Measurements from ENCODE around the gene NCEH1.

NCEH1 gene

GRCh38 chr3:172749230-172749965, 38.5 kb upstream of the NCEH1 start:
- H3K27me3 ChIP-seq (ENCODE audit: insufficient read depth, low read length, poor library complexity) = no peaks in the 10 kb centered on the region
- no peak overlapping the region for H3K9ac ChIP-seq (ENCODE audit: low read depth, low read length)
- H2AFZ ChIP-seq (ENCODE audit: low read depth, low read length) = no peak overlapping the region; the same call in 1 of the 2 replicates
- no peak overlapping the region for H3K4me2 ChIP-seq (ENCODE audit: insufficient read depth, low read length)
- peaks cover 17% of the 10 kb centered on the region; the same call in 1 of the 2 replicates for H3K36me3 ChIP-seq (ENCODE audit: insufficient read depth, low read length)
- TF ChIP-seq, protein P1, sequence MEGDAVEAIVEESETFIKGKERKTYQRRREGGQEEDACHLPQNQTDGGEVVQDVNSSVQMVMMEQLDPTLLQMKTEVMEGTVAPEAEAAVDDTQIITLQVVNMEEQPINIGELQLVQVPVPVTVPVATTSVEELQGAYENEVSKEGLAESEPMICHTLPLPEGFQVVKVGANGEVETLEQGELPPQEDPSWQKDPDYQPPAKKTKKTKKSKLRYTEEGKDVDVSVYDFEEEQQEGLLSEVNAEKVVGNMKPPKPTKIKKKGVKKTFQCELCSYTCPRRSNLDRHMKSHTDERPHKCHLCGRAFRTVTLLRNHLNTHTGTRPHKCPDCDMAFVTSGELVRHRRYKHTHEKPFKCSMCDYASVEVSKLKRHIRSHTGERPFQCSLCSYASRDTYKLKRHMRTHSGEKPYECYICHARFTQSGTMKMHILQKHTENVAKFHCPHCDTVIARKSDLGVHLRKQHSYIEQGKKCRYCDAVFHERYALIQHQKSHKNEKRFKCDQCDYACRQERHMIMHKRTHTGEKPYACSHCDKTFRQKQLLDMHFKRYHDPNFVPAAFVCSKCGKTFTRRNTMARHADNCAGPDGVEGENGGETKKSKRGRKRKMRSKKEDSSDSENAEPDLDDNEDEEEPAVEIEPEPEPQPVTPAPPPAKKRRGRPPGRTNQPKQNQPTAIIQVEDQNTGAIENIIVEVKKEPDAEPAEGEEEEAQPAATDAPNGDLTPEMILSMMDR (IDR thresholded peaks at IDR 0.05; ENCODE audit: borderline replicate concordance, extremely low read depth, low read length, poor library complexity, severe bottlenecking) = no peak
- TF ChIP-seq EZH2 (IDR thresholded peaks at IDR 0.05; ENCODE audit: borderline replicate concordance, low read depth, low read length, severe bottlenecking) = no peak
- H3K27ac ChIP-seq (ENCODE audit: low read length) = no peak overlapping the region
- H3K79me2 ChIP-seq (ENCODE audit: insufficient read depth, low read length) = peaks cover 38% of the 10 kb centered on the region
- H3K9me3 ChIP-seq (ENCODE audit: insufficient read depth, low read length, severe bottlenecking) = no peaks in the 10 kb centered on the region
- H4K20me1 ChIP-seq (ENCODE audit: insufficient read depth, low read length) = peaks cover 5% of the 10 kb centered on the region; the same call in 1 of the 2 replicates
- DNase-seq = no peak
- H3K4me3 ChIP-seq (ENCODE audit: low read depth in 1 of 2, low read length in 2 of 2) = no peak overlapping the region; a peak in 1 of 4 replicates
- ATAC-seq (ENCODE audit: insufficient read depth, low read depth) = no peak
- peaks cover 34% of the 10 kb centered on the region for H3K4me1 ChIP-seq (ENCODE audit: insufficient read depth, low read length)

DNA sequence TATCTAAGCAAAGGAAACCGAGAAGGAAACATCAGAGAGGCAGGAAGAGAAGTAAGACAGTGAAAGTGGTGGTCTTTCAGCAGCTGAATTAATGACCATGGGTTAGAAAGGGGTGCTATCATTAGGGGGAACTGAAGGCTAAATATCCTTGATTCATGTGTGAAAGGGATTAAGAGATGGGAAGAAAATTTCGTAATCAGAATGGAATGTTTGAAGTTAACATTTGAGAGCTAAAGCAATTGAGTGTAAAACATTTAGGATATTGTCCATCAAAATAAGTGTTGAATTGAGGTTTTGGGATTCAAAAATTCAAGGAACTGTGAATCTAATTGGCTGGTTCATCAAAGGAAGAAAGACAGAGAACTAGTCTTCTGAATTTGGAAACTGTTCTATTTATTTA, 35.6 kb upstream of the NCEH1 start:
- no peak overlapping the region for H3K9ac ChIP-seq (ENCODE audit: low read depth, low read length)
- no peaks in the 10 kb centered on the region for H3K27me3 ChIP-seq (ENCODE audit: insufficient read depth, low read length, poor library complexity)
- no peaks in the 10 kb centered on the region for H3K9me3 ChIP-seq (ENCODE audit: insufficient read depth, low read length, severe bottlenecking)
- no peak overlapping the region for H3K4me2 ChIP-seq (ENCODE audit: insufficient read depth, low read length)
- H3K4me1 ChIP-seq (ENCODE audit: insufficient read depth, low read length) = peaks cover 7% of the 10 kb centered on the region
- H3K79me2 ChIP-seq (ENCODE audit: insufficient read depth, low read length) = peaks cover 9% of the 10 kb centered on the region
- DNase-seq (no peak), ATAC-seq (ENCODE audit: insufficient read depth, low read depth) (no peak)
- H3K36me3 ChIP-seq (ENCODE audit: insufficient read depth, low read length) = no peaks in the 10 kb centered on the region
- H3K4me3 ChIP-seq (ENCODE audit: low read depth in 1 of 2, low read length in 2 of 2) = no peak overlapping the region
- TF ChIP-seq EZH2 (IDR thresholded peaks at IDR 0.05; ENCODE audit: borderline replicate concordance, low read depth, low read length, severe bottlenecking) = no peak
- TF ChIP-seq, protein P1 (IDR thresholded peaks at IDR 0.05; ENCODE audit: borderline replicate concordance, extremely low read depth, low read length, poor library complexity, severe bottlenecking) = no peak
- H4K20me1 ChIP-seq (ENCODE audit: insufficient read depth, low read length) = no peaks in the 10 kb centered on the region
- H2AFZ ChIP-seq (ENCODE audit: low read depth, low read length) = no peak overlapping the region
- H3K27ac ChIP-seq (ENCODE audit: low read length) = no peak overlapping the region

DNA sequence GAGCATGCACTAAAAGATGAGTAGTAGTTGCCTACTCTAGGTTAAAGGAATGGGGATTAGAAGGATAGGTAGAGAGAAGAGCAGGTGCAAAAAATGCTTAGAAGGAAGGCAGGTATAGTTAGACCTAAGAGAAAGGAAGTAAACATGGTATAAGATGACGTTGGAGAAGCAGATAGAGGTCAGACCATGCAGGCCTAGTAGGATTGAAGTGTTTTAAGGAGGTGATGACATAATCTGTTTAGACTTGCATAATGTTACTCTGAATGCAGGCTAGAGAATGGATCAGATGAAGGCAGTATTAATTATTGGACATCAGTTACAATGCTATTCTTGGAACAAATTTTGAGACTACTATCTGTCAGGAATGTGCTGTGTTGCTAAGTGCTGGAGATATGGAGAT, 28.6 kb upstream of the NCEH1 start:
- Histone ChIP-seq H3K4me3 (ENCODE audit: low read depth in 1 of 2, low read length in 2 of 2) (no peak overlapping the region), H3K4me1 (ENCODE audit: insufficient read depth, low read length) (no peaks in the 10 kb centered on the region), H4K20me1 (ENCODE audit: insufficient read depth, low read length) (no peaks in the 10 kb centered on the region), H3K9ac (ENCODE audit: low read depth, low read length) (no peak overlapping the region), H3K4me2 (ENCODE audit: insufficient read depth, low read length) (no peak overlapping the region), H3K36me3 (ENCODE audit: insufficient read depth, low read length) (no peaks in the 10 kb centered on the region), H3K79me2 (ENCODE audit: insufficient read depth, low read length) (no peaks in the 10 kb centered on the region), H3K27ac (ENCODE audit: low read length) (no peak overlapping the region), H3K27me3 (ENCODE audit: insufficient read depth, low read length, poor library complexity) (no peaks in the 10 kb centered on the region), H2AFZ (ENCODE audit: low read depth, low read length) (no peak overlapping the region), H3K9me3 (ENCODE audit: insufficient read depth, low read length, severe bottlenecking) (no peaks in the 10 kb centered on the region)
- ATAC-seq (ENCODE audit: insufficient read depth, low read depth) = no peak
- DNase-seq = no peak
- no peak for TF ChIP-seq EZH2 (IDR thresholded peaks at IDR 0.05; ENCODE audit: borderline replicate concordance, low read depth, low read length, severe bottlenecking)
- TF ChIP-seq, protein P1 (IDR thresholded peaks at IDR 0.05; ENCODE audit: borderline replicate concordance, extremely low read depth, low read length, poor library complexity, severe bottlenecking) = no peak

All from DND-41 (cell line).